Fibroblast of lung (primary cell): Measurements from ENCODE around the gene GMNN. TPM values are rescaled to one million over a fixed set of nuclear protein-coding genes. Genes with fewer than 3 reads are reported as not detected.
"Not testable (repeated sequence)": the region's sequence is repeated elsewhere in the genome, so short reads cannot be mapped to it uniquely, and the experiment has no call there.

Experiments used
- DNase-seq, 2 donors: peaks; one replicate each; pipeline versions ENCODE4 v3.0.0 to v3.0.0-alpha.2; 2010; ENCODE audit warnings: low read depth in 2 of 2
- H2AFZ ChIP-seq: 2 replicates; pipeline ENCODE4 v1.5.1; 2012; ENCODE audit warnings: low read length, control low read depth, inconsistent platforms
- H3K27ac ChIP-seq: 2 replicates; pipeline ENCODE4 v1.5.1; 2011; ENCODE audit warnings: low read length, control low read depth; ENCODE audit not compliant: insufficient read depth
- H3K27me3 ChIP-seq: 2 replicates; pipeline ENCODE4 v1.5.1; 2011; ENCODE audit warnings: mild to moderate bottlenecking, low read length; ENCODE audit not compliant: control insufficient read depth, insufficient read depth
- H3K36me3 ChIP-seq: 2 replicates; pipeline ENCODE4 v1.5.1; 2011; ENCODE audit warnings: low read length; ENCODE audit not compliant: control insufficient read depth, insufficient read depth
- H3K4me1 ChIP-seq: 2 replicates; pipeline ENCODE4 v1.5.1; 2011; ENCODE audit warnings: low read length; ENCODE audit not compliant: control insufficient read depth, insufficient read depth; ENCODE audit errors: extremely low read depth
- H3K4me2 ChIP-seq: 2 replicates; pipeline ENCODE4 v1.5.1; 2011; ENCODE audit warnings: low read length, control low read depth; ENCODE audit not compliant: insufficient read depth; ENCODE audit errors: extremely low read depth
- H3K4me3 ChIP-seq, 4 experiments: fragments of 200-600 bp in 1 of 4; sonication (generic) in 1 of 4; replicated peaks in 1 of 4; 2 replicates each; pipeline ENCODE4 v1.5.1; 2011 to 2016; ENCODE audit warnings: low read length in 4 of 4, low read depth in 3 of 4, mild to moderate bottlenecking in 3 of 4, control low read depth in 2 of 4, inconsistent platforms in 1 of 4, mixed read lengths in 1 of 4; ENCODE audit not compliant: insufficient read depth in 1 of 4; ENCODE audit errors: control extremely low read depth in 1 of 4
- H3K79me2 ChIP-seq: 2 replicates; pipeline ENCODE4 v1.5.1; 2012; ENCODE audit warnings: mild to moderate bottlenecking, low read length, inconsistent platforms; ENCODE audit not compliant: control insufficient read depth, insufficient read depth
- H3K9ac ChIP-seq: 2 replicates; pipeline ENCODE4 v1.5.1; 2011; ENCODE audit warnings: mild to moderate bottlenecking, low read length, control low read depth; ENCODE audit not compliant: insufficient read depth
- H3K9me3 ChIP-seq: 2 replicates; pipeline ENCODE4 v1.5.1; 2012; ENCODE audit warnings: low read depth, low read length; ENCODE audit not compliant: control insufficient read depth, insufficient read depth
- H4K20me1 ChIP-seq: 2 replicates; pipeline ENCODE4 v1.5.1; 2011; ENCODE audit warnings: low read length; ENCODE audit not compliant: control insufficient read depth, insufficient read depth; ENCODE audit errors: extremely low read depth
- EZH2 ChIP-seq: IDR thresholded peaks from 2 replicates; pipeline ENCODE4 v1.5.1; 2012; ENCODE audit warnings: low read length, control low read depth, mild to moderate bottlenecking; ENCODE audit errors: missing control alignments
- polyA plus RNA-seq, 2 donors: library from polyadenylated mRNA; depleted of rRNA in 1 of 2; stranded (reverse) in 1 of 2; unstranded in 1 of 2; fragments of >200 nt; gene quantifications; 2 replicates each; pipeline ENCODE4 v1.2.1, GENCODE V29; 2011 to 2012; ENCODE audit warnings: missing spikeins in 1 of 2
- total RNA-seq: library from RNA; depleted of rRNA; stranded (reverse); fragments of >200 nt; gene quantifications from 2 replicates; pipeline ENCODE4 v1.2.1, GENCODE V29; 2014
- TF ChIP-seq, protein P1 (sequence below), 2 donors: IDR thresholded peaks in 1 of 2; conservative IDR thresholded peaks in 1 of 2; 1 replicate in 1 of 2; 2 replicates in 1 of 2; pipeline ENCODE4 v1.5.1; 2011 to 2012; ENCODE audit warnings: low read length in 2 of 2, control low read depth in 1 of 2, inconsistent platforms in 1 of 2, low read depth in 1 of 2, mild to moderate bottlenecking in 1 of 2

The GMNN gene
- total and polyA plus RNA-seq, 2 donors (not counting 1 experiment from before 2014, with no cell fraction given) = 12.9 to 18.9 TPM

DNA sequence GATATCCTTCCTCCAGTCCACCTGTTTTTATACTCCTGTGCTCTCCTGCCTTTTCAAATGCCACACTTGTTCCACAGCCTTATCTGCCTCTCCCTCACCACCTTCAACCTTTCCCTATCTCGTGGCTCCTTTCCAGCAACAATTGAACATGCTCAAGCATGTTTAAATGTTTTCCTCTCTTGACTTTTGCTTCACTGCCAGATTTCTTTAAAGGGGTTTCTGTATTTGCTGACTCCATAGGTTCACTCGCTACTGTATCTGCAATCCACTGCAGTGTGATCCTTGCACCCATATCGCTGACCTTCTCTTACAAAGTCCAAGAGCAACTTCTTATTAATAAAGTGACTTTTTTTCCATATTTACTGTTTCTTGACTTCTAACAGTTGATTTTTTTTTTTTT is 11.2 kb upstream of the GMNN start:
- no peaks in the 10 kb centered on the region for H3K4me1 ChIP-seq
- no peak for DNase-seq
- no peaks in the 10 kb centered on the region for H4K20me1 ChIP-seq
- H3K9ac ChIP-seq = no peak overlapping the region
- H3K4me3 ChIP-seq = no peak overlapping the region
- no peak for TF ChIP-seq EZH2
- TF ChIP-seq, protein P1, sequence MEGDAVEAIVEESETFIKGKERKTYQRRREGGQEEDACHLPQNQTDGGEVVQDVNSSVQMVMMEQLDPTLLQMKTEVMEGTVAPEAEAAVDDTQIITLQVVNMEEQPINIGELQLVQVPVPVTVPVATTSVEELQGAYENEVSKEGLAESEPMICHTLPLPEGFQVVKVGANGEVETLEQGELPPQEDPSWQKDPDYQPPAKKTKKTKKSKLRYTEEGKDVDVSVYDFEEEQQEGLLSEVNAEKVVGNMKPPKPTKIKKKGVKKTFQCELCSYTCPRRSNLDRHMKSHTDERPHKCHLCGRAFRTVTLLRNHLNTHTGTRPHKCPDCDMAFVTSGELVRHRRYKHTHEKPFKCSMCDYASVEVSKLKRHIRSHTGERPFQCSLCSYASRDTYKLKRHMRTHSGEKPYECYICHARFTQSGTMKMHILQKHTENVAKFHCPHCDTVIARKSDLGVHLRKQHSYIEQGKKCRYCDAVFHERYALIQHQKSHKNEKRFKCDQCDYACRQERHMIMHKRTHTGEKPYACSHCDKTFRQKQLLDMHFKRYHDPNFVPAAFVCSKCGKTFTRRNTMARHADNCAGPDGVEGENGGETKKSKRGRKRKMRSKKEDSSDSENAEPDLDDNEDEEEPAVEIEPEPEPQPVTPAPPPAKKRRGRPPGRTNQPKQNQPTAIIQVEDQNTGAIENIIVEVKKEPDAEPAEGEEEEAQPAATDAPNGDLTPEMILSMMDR (conservative IDR thresholded peaks at IDR 0.05 in 1 of 2, IDR thresholded peaks at IDR 0.05 in 1 of 2; ENCODE audit: low read depth in 1 of 2, low read length in 2 of 2) = no peak
- no peaks in the 10 kb centered on the region for H3K79me2 ChIP-seq
- H3K36me3 ChIP-seq = no peaks in the 10 kb centered on the region
- H3K9me3 ChIP-seq = no peaks in the 10 kb centered on the region
- H3K27ac ChIP-seq = no peak overlapping the region
- H3K27me3 ChIP-seq = no peaks in the 10 kb centered on the region
- no peak overlapping the region for H3K4me2 ChIP-seq
- no peak overlapping the region for H2AFZ ChIP-seq

DNA sequence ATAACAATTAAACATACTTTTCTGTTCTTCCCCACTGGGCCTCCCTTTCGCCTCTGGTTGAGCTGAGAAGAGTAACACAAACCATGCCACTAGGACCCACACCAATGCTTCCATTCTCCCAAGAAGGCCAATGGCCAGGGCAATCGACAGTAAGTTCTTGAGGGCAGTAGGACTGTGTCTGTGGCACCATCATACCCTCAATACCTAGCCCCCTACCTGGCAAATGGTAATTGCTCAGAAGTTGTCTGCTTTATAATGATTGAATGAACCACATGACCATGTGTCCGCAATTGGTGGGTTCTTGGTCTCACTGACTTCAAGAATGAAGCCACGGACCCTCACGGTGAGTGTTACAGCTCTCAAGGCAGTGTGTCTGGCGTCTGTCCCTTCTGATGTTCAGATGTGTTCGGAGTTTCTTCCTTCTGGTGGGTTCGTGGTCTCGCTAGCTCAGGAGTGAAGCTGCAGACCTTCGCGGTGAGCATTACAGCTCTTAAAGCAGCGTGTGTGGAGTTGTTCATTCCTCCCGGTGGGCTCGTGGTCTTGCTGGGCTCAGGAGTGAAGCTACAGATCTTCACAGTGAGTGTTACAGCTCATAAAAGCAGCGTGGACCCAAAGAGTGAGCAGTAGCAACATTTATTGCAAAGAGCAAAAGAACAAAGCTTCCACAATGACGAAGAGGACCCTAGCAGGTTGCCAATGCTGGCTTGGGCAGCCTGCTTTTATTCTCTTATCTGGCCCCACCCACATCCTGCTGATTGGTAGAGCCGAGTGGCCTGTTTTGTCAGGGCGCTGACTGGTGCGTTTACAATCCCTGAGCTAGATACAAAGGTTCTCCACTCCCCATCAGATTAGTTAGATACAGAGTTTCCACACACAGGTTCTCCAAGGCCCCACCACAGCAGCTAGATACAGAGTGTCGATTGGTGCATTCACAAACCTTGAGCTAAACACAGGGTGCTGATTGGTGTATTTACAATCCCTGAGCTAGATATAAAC is 9.6 kb upstream of the GMNN start:
- not testable (repeated sequence) for H3K27ac ChIP-seq, H3K4me2 ChIP-seq, H3K36me3 ChIP-seq, H3K79me2 ChIP-seq, H4K20me1 ChIP-seq, H3K9me3 ChIP-seq, H3K4me1 ChIP-seq, H3K4me3 ChIP-seq, H3K27me3 ChIP-seq, H3K9ac ChIP-seq, H2AFZ ChIP-seq, DNase-seq

DNA sequence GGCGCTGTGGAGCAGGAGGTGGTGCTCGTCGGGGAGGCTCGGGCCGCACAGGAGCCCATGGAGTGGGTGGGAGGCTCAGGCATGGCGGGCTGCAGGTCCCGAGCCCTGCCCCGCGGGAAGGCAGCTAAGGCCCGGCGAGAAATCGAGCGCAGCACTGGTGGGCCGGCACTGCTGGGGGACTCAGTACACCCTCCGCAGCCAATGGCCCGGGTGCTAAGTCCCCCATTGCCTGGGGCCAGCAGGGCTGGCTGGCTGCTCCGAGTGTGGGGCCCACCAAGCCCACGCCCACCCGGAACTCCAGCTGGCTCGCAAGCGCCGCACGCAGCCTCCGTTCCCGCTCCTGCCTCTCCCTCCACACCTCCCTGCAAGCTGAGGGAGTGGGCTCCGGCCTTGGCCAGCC is 8.8 kb upstream of the GMNN start:
- not testable (repeated sequence) for H4K20me1 ChIP-seq

More for the DNA sequence above, 8.8 kb upstream of the GMNN start:
- not testable (repeated sequence) for H3K4me2 ChIP-seq, DNase-seq, H3K27ac ChIP-seq, H3K36me3 ChIP-seq, H2AFZ ChIP-seq, H3K4me1 ChIP-seq, H3K9me3 ChIP-seq, H3K9ac ChIP-seq, H3K4me3 ChIP-seq, H3K27me3 ChIP-seq, H3K79me2 ChIP-seq
